ENCODE data around the gene PDE10A.

- TF ChIP-seq CTCF (IDR thresholded peaks at IDR 0.05; ENCODE audit: borderline replicate concordance, extremely low read depth, low read length, poor library complexity, severe bottlenecking): no peak
- no peak for TF ChIP-seq EZH2 (IDR thresholded peaks at IDR 0.05; ENCODE audit: borderline replicate concordance, low read depth, low read length, severe bottlenecking)
Measured at GRCh38 chr6:165580136-165580535, 82.9 kb downstream of the PDE10A start.

Measured in DND-41 (cell line).